HepG2 (cell line): ENCODE measurements around the gene ACP7.
"Not testable (repeated sequence)": the region's sequence is repeated elsewhere in the genome, so short reads cannot be mapped to it uniquely, and the experiment has no call there.

ENCODE experiments used
- BRD4 ChIP-seq: sonication (generic); formaldehyde crosslinking; IDR thresholded peaks from 2 replicates; pipeline ENCODE4 v1.4.0; 2020; ENCODE audit warnings: missing genetic modification reagents
- EHMT2 ChIP-seq: fragments of 200-600 bp; sonication (generic); IDR thresholded peaks from 2 replicates; pipeline ENCODE4 v1.7.0; 2017; ENCODE audit warnings: antibody characterized with exemption, low read depth, low read length, borderline replicate concordance
- FOXP1 ChIP-seq, 2 experiments: fragments of 450-650 bp in 1 of 2; IDR thresholded peaks; 2 replicates each; pipeline ENCODE4 v1.6.1; 2017 to 2018; ENCODE audit warnings: antibody characterized with exemption in 1 of 2
- KDM1A ChIP-seq: IDR thresholded peaks from 2 replicates; pipeline ENCODE4 v1.6.1; 2016; ENCODE audit warnings: missing compliant biosample characterization
- POLR2A ChIP-seq, 2 experiments: IDR thresholded peaks; 2 replicates each; pipeline ENCODE4 v1.6.1; 2011; ENCODE audit warnings: low read depth in 2 of 2, low read length in 2 of 2, mild to moderate bottlenecking in 1 of 2, moderate library complexity in 1 of 2; ENCODE audit not compliant: insufficient read depth in 1 of 2
- RAD21 ChIP-seq: fragments of 450-650 bp; formaldehyde crosslinking; IDR thresholded peaks from 2 replicates; pipeline ENCODE4 v1.5.0; 2020; ENCODE audit warnings: mild to moderate bottlenecking
- RELA ChIP-seq: sonication (generic); formaldehyde crosslinking; IDR thresholded peaks from 2 replicates; pipeline ENCODE4 v1.4.0; 2020; ENCODE audit warnings: missing genetic modification reagents
- RFX5 ChIP-seq: IDR thresholded peaks from 2 replicates; pipeline ENCODE4 v1.6.1; 2011; ENCODE audit warnings: low read depth, low read length, improper control_type of control experiment
- THRA ChIP-seq: sonication (generic); formaldehyde crosslinking; IDR thresholded peaks from 2 replicates; pipeline ENCODE4 v1.4.0; 2020; ENCODE audit warnings: missing genetic modification reagents, borderline replicate concordance
- ZNF354B ChIP-seq: sonication (generic); formaldehyde crosslinking; IDR thresholded peaks from 2 replicates; pipeline ENCODE4 v1.8.0; 2022; ENCODE audit warnings: mild to moderate bottlenecking, missing genetic modification reagents
- ZNF790 ChIP-seq: sonication (generic); formaldehyde crosslinking; IDR thresholded peaks from 2 replicates; pipeline ENCODE4 v1.8.0; 2022; ENCODE audit warnings: missing genetic modification reagents, mild to moderate bottlenecking, borderline replicate concordance
- TF ChIP-seq, protein P1 (sequence below): sonication (generic); formaldehyde crosslinking; IDR thresholded peaks from 2 replicates; pipeline ENCODE4 v1.5.0; 2020; ENCODE audit warnings: mild to moderate bottlenecking, missing genetic modification reagents, moderate library complexity
- TF ChIP-seq, protein P2 (sequence below): sonication (generic); formaldehyde crosslinking; IDR thresholded peaks from 2 replicates; pipeline ENCODE4 v1.8.0; 2022; ENCODE audit warnings: missing genetic modification reagents, mild to moderate bottlenecking, moderate library complexity, borderline replicate concordance

- TF ChIP-seq BRD4; THRA (CRISPR knock-in tag); RELA; EHMT2; ZNF354B; RFX5; POLR2A (IDR thresholded peaks at IDR 0.05; ENCODE audit: insufficient read depth in 1 of 2, low read depth in 2 of 2, low read length in 2 of 2); RAD21; ZNF790 (CRISPR knock-in tag); KDM1A; FOXP1 (IDR thresholded peaks at IDR 0.05); FOXP1 (CRISPR knock-in tag; IDR thresholded peaks at IDR 0.05): not testable (repeated sequence)
- TF ChIP-seq, protein P1, sequence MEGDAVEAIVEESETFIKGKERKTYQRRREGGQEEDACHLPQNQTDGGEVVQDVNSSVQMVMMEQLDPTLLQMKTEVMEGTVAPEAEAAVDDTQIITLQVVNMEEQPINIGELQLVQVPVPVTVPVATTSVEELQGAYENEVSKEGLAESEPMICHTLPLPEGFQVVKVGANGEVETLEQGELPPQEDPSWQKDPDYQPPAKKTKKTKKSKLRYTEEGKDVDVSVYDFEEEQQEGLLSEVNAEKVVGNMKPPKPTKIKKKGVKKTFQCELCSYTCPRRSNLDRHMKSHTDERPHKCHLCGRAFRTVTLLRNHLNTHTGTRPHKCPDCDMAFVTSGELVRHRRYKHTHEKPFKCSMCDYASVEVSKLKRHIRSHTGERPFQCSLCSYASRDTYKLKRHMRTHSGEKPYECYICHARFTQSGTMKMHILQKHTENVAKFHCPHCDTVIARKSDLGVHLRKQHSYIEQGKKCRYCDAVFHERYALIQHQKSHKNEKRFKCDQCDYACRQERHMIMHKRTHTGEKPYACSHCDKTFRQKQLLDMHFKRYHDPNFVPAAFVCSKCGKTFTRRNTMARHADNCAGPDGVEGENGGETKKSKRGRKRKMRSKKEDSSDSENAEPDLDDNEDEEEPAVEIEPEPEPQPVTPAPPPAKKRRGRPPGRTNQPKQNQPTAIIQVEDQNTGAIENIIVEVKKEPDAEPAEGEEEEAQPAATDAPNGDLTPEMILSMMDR (CRISPR knock-in tag) = not testable (repeated sequence)
- TF ChIP-seq, protein P2, sequence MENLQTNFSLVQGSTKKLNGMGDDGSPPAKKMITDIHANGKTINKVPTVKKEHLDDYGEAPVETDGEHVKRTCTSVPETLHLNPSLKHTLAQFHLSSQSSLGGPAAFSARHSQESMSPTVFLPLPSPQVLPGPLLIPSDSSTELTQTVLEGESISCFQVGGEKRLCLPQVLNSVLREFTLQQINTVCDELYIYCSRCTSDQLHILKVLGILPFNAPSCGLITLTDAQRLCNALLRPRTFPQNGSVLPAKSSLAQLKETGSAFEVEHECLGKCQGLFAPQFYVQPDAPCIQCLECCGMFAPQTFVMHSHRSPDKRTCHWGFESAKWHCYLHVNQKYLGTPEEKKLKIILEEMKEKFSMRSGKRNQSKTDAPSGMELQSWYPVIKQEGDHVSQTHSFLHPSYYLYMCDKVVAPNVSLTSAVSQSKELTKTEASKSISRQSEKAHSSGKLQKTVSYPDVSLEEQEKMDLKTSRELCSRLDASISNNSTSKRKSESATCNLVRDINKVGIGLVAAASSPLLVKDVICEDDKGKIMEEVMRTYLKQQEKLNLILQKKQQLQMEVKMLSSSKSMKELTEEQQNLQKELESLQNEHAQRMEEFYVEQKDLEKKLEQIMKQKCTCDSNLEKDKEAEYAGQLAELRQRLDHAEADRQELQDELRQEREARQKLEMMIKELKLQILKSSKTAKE (CRISPR knock-in tag) = not testable (repeated sequence)
These were observed 15.9 kb upstream of the ACP7 start for GRCh38 chr19:39068259-39068658.
